HEK293 (cell line): Measurements from ENCODE around the gene CADM1.
A peak's percentile ranks its signal among the peaks of the same experiment; 100 is the strongest.

Source experiments
- GFI1B ChIP-seq: fragments of 450-650 bp; formaldehyde crosslinking; IDR thresholded peaks from 2 replicates; pipeline ENCODE4 v1.5.1; 2016; ENCODE audit warnings: missing biosample characterization, missing genetic modification characterization
- GLIS1 ChIP-seq: fragments of 450-650 bp; formaldehyde crosslinking; IDR thresholded peaks from 2 replicates; pipeline ENCODE4 v1.5.1; 2016; ENCODE audit warnings: missing biosample characterization, missing genetic modification characterization
- KLF7 ChIP-seq: fragments of 450-650 bp; formaldehyde crosslinking; IDR thresholded peaks from 2 replicates; pipeline ENCODE4 v1.5.1; 2016; ENCODE audit warnings: missing biosample characterization, missing genetic modification characterization, borderline replicate concordance
- SP3 ChIP-seq: fragments of 450-650 bp; formaldehyde crosslinking; IDR thresholded peaks from 2 replicates; pipeline ENCODE4 v1.5.1; 2016; ENCODE audit warnings: missing biosample characterization, missing genetic modification characterization
- TCF7L2 ChIP-seq: IDR thresholded peaks from 2 replicates; pipeline ENCODE4 v1.6.1; 2011; ENCODE audit warnings: low read depth, mild to moderate bottlenecking, inconsistent platforms, low read length, moderate library complexity, borderline replicate concordance
- ZBTB17 ChIP-seq: fragments of 450-650 bp; formaldehyde crosslinking; IDR thresholded peaks from 2 replicates; pipeline ENCODE4 v1.5.1; 2016; ENCODE audit warnings: missing biosample characterization, missing genetic modification characterization
- ZEB2 ChIP-seq: fragments of 450-650 bp; formaldehyde crosslinking; IDR thresholded peaks from 2 replicates; pipeline ENCODE4 v1.5.1; 2016; ENCODE audit warnings: missing biosample characterization, missing genetic modification characterization
- ZNF121 ChIP-seq: fragments of 450-650 bp; formaldehyde crosslinking; IDR thresholded peaks from 2 replicates; pipeline ENCODE4 v1.5.1; 2016; ENCODE audit warnings: missing biosample characterization, missing genetic modification characterization
- ZNF133 ChIP-seq: fragments of 450-650 bp; formaldehyde crosslinking; IDR thresholded peaks from 2 replicates; pipeline ENCODE4 v1.5.1; 2016; ENCODE audit warnings: missing biosample characterization, missing genetic modification characterization
- ZNF223 ChIP-seq: fragments of 450-650 bp; formaldehyde crosslinking; IDR thresholded peaks from 2 replicates; pipeline ENCODE4 v1.5.1; 2016; ENCODE audit warnings: missing biosample characterization, missing genetic modification characterization
- ZNF311 ChIP-seq: fragments of 450-650 bp; formaldehyde crosslinking; IDR thresholded peaks from 2 replicates; pipeline ENCODE4 v1.5.1; 2017; ENCODE audit warnings: missing biosample characterization, missing genetic modification characterization, borderline replicate concordance
- ZNF341 ChIP-seq: fragments of 450-650 bp; formaldehyde crosslinking; IDR thresholded peaks from 2 replicates; pipeline ENCODE4; 2016; ENCODE audit warnings: low read depth, missing biosample characterization, missing genetic modification characterization
- ZNF37A ChIP-seq: fragments of 450-650 bp; IDR thresholded peaks from 2 replicates; pipeline ENCODE4 v1.5.1; 2018; ENCODE audit warnings: missing biosample characterization, missing genetic modification characterization
- ZNF48 ChIP-seq: fragments of 450-650 bp; formaldehyde crosslinking; IDR thresholded peaks from 2 replicates; pipeline ENCODE4 v1.5.1; 2016; ENCODE audit warnings: missing biosample characterization, missing genetic modification characterization
- ZNF530 ChIP-seq: fragments of 450-650 bp; formaldehyde crosslinking; IDR thresholded peaks from 2 replicates; pipeline ENCODE4 v1.5.1; 2016; ENCODE audit warnings: low read depth, missing biosample characterization, missing genetic modification characterization
- ZNF549 ChIP-seq: fragments of 450-650 bp; IDR thresholded peaks from 2 replicates; pipeline ENCODE4 v1.5.1; 2018; ENCODE audit warnings: missing biosample characterization, missing genetic modification characterization, mild to moderate bottlenecking, inconsistent platforms, moderate library complexity
- ZNF558 ChIP-seq: fragments of 450-650 bp; formaldehyde crosslinking; IDR thresholded peaks from 2 replicates; pipeline ENCODE4 v1.5.1; 2016; ENCODE audit warnings: missing biosample characterization, missing genetic modification characterization
- ZNF571 ChIP-seq: fragments of 450-650 bp; formaldehyde crosslinking; IDR thresholded peaks from 2 replicates; pipeline ENCODE4 v1.5.0; 2017; ENCODE audit warnings: missing biosample characterization, missing genetic modification characterization
- ZNF623 ChIP-seq: fragments of 450-650 bp; formaldehyde crosslinking; IDR thresholded peaks from 2 replicates; pipeline ENCODE4 v1.5.1; 2016; ENCODE audit warnings: missing biosample characterization, missing genetic modification characterization
- ZNF624 ChIP-seq: fragments of 450-650 bp; formaldehyde crosslinking; IDR thresholded peaks from 2 replicates; pipeline ENCODE4 v1.5.1; 2017; ENCODE audit warnings: missing biosample characterization, missing genetic modification characterization
- ZNF843 ChIP-seq: fragments of 450-650 bp; formaldehyde crosslinking; IDR thresholded peaks from 2 replicates; pipeline ENCODE4 v1.5.1; 2016; ENCODE audit warnings: missing biosample characterization, missing genetic modification characterization
- ZXDB ChIP-seq: fragments of 450-650 bp; formaldehyde crosslinking; IDR thresholded peaks from 2 replicates; pipeline ENCODE4 v1.5.1; 2016; ENCODE audit warnings: missing biosample characterization, missing genetic modification characterization
- TF ChIP-seq, protein P1 (sequence below): fragments of 450-650 bp; formaldehyde crosslinking; IDR thresholded peaks from 2 replicates; pipeline ENCODE4 v1.5.1; 2016; ENCODE audit warnings: missing biosample characterization, missing genetic modification characterization
- TF ChIP-seq, protein P2 (sequence below): fragments of 450-650 bp; formaldehyde crosslinking; IDR thresholded peaks from 2 replicates; pipeline ENCODE4 v1.5.1; 2016; ENCODE audit warnings: missing biosample characterization, missing genetic modification characterization
- TF ChIP-seq, protein P3 (sequence below): fragments of 450-650 bp; IDR thresholded peaks from 2 replicates; pipeline ENCODE4 v1.5.1; 2018; ENCODE audit warnings: missing biosample characterization, mild to moderate bottlenecking, missing genetic modification characterization
- TF ChIP-seq, protein P4 (sequence below): fragments of 450-650 bp; formaldehyde crosslinking; IDR thresholded peaks from 2 replicates; pipeline ENCODE4 v1.5.1; 2016; ENCODE audit warnings: missing biosample characterization, missing genetic modification characterization
- TF ChIP-seq, protein P5 (sequence below): sonication (generic); formaldehyde crosslinking; IDR thresholded peaks from 2 replicates; pipeline ENCODE4 v1.8.1; 2022; ENCODE audit warnings: mild to moderate bottlenecking, moderate library complexity, missing genetic modification reagents
- TF ChIP-seq, protein P6 (sequence below): fragments of 450-650 bp; formaldehyde crosslinking; IDR thresholded peaks from 2 replicates; pipeline ENCODE4 v1.5.1; 2017; ENCODE audit warnings: missing biosample characterization, mild to moderate bottlenecking, missing genetic modification characterization, moderate library complexity
- TF ChIP-seq, protein P7 (sequence below): fragments of 450-650 bp; formaldehyde crosslinking; IDR thresholded peaks from 2 replicates; pipeline ENCODE4 v1.5.0; 2017; ENCODE audit warnings: missing biosample characterization, missing genetic modification characterization, borderline replicate concordance

CADM1 gene

DNA sequence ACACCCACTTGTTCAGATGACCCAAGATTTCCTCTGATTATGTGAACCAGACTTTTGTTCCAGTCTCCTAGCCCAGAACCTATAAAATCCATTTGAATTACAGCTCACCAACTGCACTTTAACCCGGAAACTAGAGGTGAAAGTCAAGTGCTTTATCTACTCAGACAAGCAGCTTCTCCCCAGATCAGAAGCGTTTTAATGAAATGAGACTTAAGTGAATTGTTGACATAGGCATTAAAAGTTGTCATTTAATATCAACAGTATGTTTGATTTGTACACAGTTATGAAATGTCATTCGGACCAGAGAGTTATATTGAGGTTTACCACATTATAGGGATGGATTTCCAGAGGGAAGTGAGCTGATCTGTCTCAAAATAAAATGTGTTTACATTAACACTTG lies 52.0 kb downstream of the CADM1 start (continued):
- no peak for TF ChIP-seq ZNF571 (tag by site-specific recombination)
- TF ChIP-seq, protein P1, sequence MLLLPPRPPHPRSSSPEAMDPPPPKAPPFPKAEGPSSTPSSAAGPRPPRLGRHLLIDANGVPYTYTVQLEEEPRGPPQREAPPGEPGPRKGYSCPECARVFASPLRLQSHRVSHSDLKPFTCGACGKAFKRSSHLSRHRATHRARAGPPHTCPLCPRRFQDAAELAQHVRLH: peak; percentile 82
- TF ChIP-seq GFI1B (tag by site-specific recombination): peak; percentile 93
- TF ChIP-seq, protein P2, sequence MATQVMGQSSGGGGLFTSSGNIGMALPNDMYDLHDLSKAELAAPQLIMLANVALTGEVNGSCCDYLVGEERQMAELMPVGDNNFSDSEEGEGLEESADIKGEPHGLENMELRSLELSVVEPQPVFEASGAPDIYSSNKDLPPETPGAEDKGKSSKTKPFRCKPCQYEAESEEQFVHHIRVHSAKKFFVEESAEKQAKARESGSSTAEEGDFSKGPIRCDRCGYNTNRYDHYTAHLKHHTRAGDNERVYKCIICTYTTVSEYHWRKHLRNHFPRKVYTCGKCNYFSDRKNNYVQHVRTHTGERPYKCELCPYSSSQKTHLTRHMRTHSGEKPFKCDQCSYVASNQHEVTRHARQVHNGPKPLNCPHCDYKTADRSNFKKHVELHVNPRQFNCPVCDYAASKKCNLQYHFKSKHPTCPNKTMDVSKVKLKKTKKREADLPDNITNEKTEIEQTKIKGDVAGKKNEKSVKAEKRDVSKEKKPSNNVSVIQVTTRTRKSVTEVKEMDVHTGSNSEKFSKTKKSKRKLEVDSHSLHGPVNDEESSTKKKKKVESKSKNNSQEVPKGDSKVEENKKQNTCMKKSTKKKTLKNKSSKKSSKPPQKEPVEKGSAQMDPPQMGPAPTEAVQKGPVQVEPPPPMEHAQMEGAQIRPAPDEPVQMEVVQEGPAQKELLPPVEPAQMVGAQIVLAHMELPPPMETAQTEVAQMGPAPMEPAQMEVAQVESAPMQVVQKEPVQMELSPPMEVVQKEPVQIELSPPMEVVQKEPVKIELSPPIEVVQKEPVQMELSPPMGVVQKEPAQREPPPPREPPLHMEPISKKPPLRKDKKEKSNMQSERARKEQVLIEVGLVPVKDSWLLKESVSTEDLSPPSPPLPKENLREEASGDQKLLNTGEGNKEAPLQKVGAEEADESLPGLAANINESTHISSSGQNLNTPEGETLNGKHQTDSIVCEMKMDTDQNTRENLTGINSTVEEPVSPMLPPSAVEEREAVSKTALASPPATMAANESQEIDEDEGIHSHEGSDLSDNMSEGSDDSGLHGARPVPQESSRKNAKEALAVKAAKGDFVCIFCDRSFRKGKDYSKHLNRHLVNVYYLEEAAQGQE (tag by site-specific recombination): no peak
- TF ChIP-seq ZXDB (tag by site-specific recombination): peak; percentile 90
- TF ChIP-seq, protein P3, sequence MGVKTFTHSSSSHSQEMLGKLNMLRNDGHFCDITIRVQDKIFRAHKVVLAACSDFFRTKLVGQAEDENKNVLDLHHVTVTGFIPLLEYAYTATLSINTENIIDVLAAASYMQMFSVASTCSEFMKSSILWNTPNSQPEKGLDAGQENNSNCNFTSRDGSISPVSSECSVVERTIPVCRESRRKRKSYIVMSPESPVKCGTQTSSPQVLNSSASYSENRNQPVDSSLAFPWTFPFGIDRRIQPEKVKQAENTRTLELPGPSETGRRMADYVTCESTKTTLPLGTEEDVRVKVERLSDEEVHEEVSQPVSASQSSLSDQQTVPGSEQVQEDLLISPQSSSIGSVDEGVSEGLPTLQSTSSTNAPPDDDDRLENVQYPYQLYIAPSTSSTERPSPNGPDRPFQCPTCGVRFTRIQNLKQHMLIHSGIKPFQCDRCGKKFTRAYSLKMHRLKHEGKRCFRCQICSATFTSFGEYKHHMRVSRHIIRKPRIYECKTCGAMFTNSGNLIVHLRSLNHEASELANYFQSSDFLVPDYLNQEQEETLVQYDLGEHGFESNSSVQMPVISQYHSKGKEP (tag by site-specific recombination): peak; percentile 36; the same call in 1 of the 2 replicates
- no peak for TF ChIP-seq ZNF311 (tag by site-specific recombination)
- no peak for TF ChIP-seq ZNF48 (tag by site-specific recombination)
- no peak for TF ChIP-seq ZNF223
- TF ChIP-seq, protein P4, sequence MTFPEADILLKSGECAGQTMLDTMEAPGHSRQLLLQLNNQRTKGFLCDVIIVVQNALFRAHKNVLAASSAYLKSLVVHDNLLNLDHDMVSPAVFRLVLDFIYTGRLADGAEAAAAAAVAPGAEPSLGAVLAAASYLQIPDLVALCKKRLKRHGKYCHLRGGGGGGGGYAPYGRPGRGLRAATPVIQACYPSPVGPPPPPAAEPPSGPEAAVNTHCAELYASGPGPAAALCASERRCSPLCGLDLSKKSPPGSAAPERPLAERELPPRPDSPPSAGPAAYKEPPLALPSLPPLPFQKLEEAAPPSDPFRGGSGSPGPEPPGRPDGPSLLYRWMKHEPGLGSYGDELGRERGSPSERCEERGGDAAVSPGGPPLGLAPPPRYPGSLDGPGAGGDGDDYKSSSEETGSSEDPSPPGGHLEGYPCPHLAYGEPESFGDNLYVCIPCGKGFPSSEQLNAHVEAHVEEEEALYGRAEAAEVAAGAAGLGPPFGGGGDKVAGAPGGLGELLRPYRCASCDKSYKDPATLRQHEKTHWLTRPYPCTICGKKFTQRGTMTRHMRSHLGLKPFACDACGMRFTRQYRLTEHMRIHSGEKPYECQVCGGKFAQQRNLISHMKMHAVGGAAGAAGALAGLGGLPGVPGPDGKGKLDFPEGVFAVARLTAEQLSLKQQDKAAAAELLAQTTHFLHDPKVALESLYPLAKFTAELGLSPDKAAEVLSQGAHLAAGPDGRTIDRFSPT (tag by site-specific recombination): peak; percentile 75
- TF ChIP-seq ZEB2 (tag by site-specific recombination): peak; percentile 93
- TF ChIP-seq TCF7L2: peak; percentile 96
- no peak; the same call in 1 of the 2 replicates for TF ChIP-seq KLF7 (tag by site-specific recombination)
- TF ChIP-seq ZNF37A (tag by site-specific recombination): no peak
- no peak for TF ChIP-seq SP3 (tag by site-specific recombination)
- TF ChIP-seq, protein P5, sequence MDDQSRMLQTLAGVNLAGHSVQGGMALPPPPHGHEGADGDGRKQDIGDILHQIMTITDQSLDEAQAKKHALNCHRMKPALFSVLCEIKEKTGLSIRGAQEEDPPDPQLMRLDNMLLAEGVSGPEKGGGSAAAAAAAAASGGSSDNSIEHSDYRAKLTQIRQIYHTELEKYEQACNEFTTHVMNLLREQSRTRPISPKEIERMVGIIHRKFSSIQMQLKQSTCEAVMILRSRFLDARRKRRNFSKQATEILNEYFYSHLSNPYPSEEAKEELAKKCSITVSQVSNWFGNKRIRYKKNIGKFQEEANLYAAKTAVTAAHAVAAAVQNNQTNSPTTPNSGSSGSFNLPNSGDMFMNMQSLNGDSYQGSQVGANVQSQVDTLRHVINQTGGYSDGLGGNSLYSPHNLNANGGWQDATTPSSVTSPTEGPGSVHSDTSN (CRISPR knock-in tag): no peak
- TF ChIP-seq, protein P6, sequence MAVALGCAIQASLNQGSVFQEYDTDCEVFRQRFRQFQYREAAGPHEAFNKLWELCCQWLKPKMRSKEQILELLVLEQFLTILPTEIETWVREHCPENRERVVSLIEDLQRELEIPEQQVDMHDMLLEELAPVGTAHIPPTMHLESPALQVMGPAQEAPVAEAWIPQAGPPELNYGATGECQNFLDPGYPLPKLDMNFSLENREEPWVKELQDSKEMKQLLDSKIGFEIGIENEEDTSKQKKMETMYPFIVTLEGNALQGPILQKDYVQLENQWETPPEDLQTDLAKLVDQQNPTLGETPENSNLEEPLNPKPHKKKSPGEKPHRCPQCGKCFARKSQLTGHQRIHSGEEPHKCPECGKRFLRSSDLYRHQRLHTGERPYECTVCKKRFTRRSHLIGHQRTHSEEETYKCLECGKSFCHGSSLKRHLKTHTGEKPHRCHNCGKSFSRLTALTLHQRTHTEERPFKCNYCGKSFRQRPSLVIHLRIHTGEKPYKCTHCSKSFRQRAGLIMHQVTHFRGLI: 0 out of 2 replicates have a peak, but pooled peaks have one; percentile 45
- TF ChIP-seq, protein P7, sequence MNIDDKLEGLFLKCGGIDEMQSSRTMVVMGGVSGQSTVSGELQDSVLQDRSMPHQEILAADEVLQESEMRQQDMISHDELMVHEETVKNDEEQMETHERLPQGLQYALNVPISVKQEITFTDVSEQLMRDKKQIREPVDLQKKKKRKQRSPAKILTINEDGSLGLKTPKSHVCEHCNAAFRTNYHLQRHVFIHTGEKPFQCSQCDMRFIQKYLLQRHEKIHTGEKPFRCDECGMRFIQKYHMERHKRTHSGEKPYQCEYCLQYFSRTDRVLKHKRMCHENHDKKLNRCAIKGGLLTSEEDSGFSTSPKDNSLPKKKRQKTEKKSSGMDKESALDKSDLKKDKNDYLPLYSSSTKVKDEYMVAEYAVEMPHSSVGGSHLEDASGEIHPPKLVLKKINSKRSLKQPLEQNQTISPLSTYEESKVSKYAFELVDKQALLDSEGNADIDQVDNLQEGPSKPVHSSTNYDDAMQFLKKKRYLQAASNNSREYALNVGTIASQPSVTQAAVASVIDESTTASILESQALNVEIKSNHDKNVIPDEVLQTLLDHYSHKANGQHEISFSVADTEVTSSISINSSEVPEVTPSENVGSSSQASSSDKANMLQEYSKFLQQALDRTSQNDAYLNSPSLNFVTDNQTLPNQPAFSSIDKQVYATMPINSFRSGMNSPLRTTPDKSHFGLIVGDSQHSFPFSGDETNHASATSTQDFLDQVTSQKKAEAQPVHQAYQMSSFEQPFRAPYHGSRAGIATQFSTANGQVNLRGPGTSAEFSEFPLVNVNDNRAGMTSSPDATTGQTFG (tag by site-specific recombination): peak; percentile 66; the same call in 1 of the 2 replicates
- TF ChIP-seq ZNF623: 0 out of 2 replicates have a peak, but pooled peaks have one; percentile 22
- TF ChIP-seq ZNF133 (tag by site-specific recombination): no peak
- TF ChIP-seq GLIS1 (tag by site-specific recombination): peak; percentile 48
- TF ChIP-seq ZNF843 (tag by site-specific recombination): peak; percentile 95
- TF ChIP-seq ZBTB17 (tag by site-specific recombination): peak; percentile 42; the same call in 1 of the 2 replicates
- no peak for TF ChIP-seq ZNF549 (tag by site-specific recombination)
- TF ChIP-seq ZNF341 (tag by site-specific recombination): peak; percentile 39; the same call in 1 of the 2 replicates
- no peak for TF ChIP-seq ZNF624 (tag by site-specific recombination)
- no peak for TF ChIP-seq ZNF121
- no peak for TF ChIP-seq ZNF530 (tag by site-specific recombination)
- TF ChIP-seq ZNF558 (tag by site-specific recombination): no peak
